GM23248 (cell line): ENCODE data around the gene GMEB2.

Experiments
- EZH2 ChIP-seq: fragments of 200-600 bp; sonication (generic); IDR thresholded peaks from 2 replicates; pipeline ENCODE4 v1.6.1; 2018; ENCODE audit warnings: antibody characterized with exemption, mild to moderate bottlenecking; ENCODE audit not compliant: insufficient read depth, poor library complexity, severe bottlenecking
- EZH2phosphoT487 ChIP-seq: fragments of 200-600 bp; sonication (generic); IDR thresholded peaks from 2 replicates; pipeline ENCODE4 v1.6.1; 2018; ENCODE audit warnings: antibody characterized with exemption, moderate library complexity, mild to moderate bottlenecking, low read depth; ENCODE audit not compliant: insufficient read depth

GRCh38 chr20:63610581-63611435 is 16.1 kb downstream of the GMEB2 start:
- TF ChIP-seq EZH2 = no peak
- no peak for TF ChIP-seq EZH2phosphoT487
